H1 (cell line): ENCODE data around the gene PBX3. TPM values are rescaled to one million over a fixed set of nuclear protein-coding genes. Genes with fewer than 3 reads are reported as not detected.

Source experiments
- CTCF ChIA-PET: fragments of 300-600 bp; sonication (Branson Sonifier 250); formaldehyde crosslinking; loops from one replicate; lab custom pipeline; 2021; ENCODE audit not compliant: partially characterized antibody; lab: Charles Lee
- POLR2A ChIA-PET: fragments of 300-600 bp; sonication (Branson Sonifier 250); formaldehyde crosslinking; loops from one replicate; lab custom pipeline; 2021; ENCODE audit warnings: inconsistent platforms; ENCODE audit not compliant: partially characterized antibody; lab: Charles Lee
- DNase-seq, 2 experiments: peaks; one replicate each; pipeline versions ENCODE4 v3.0.0 to v3.0.0-alpha.2; 2010 to 2022; ENCODE audit warnings: low spot score in 2 of 2, low read depth in 1 of 2, mixed read lengths in 1 of 2
- FAIRE-seq: peaks from 2 replicates; lab custom pipeline; 2011; peaks lifted over from hg19 to GRCh38; lab: Jason Lieb, UNC
- H2AFZ ChIP-seq: 2 replicates; pipeline ENCODE4 v1.8.1; 2012; ENCODE audit warnings: low read length, inconsistent platforms
- H2AK5ac ChIP-seq: 2 replicates; pipeline ENCODE4 v1.6.1; 2013; ENCODE audit warnings: low read depth, low read length
- H2BK120ac ChIP-seq: replicated peaks from 2 replicates; pipeline ENCODE3; 2013; ENCODE audit warnings: low read depth, low read length, inconsistent platforms
- H2BK12ac ChIP-seq: 2 replicates; pipeline ENCODE4 v1.6.1; 2013; ENCODE audit warnings: low read depth, low read length
- H2BK15ac ChIP-seq: 2 replicates; pipeline ENCODE4 v1.6.1; 2013; ENCODE audit warnings: low read length
- H2BK20ac ChIP-seq: 2 replicates; pipeline ENCODE4 v1.6.1; 2013; ENCODE audit warnings: low read length
- H2BK5ac ChIP-seq: 2 replicates; pipeline ENCODE4 v1.6.1; 2013; ENCODE audit warnings: low read depth, low read length
- H3K14ac ChIP-seq: 2 replicates; pipeline ENCODE4 v1.6.1; 2013; ENCODE audit warnings: inconsistent platforms; ENCODE audit not compliant: insufficient read length
- H3K18ac ChIP-seq: 2 replicates; pipeline ENCODE4 v1.6.1; 2013; ENCODE audit warnings: low read length; ENCODE audit errors: extremely low read depth
- H3K23ac ChIP-seq: 2 replicates; pipeline ENCODE4 v1.6.1; 2013; ENCODE audit warnings: inconsistent platforms; ENCODE audit not compliant: insufficient read length
- H3K23me2 ChIP-seq: 2 replicates; pipeline ENCODE4 v1.6.1; 2013; ENCODE audit warnings: low read depth, low read length
- H3K27ac ChIP-seq: 2 replicates; pipeline ENCODE4 v1.6.1; 2011; ENCODE audit warnings: low read depth, low read length, inconsistent platforms
- H3K27me3 ChIP-seq, 4 experiments: replicated peaks in 1 of 4; 1 replicate in 1 of 4; 2 replicates in 3 of 4; pipeline versions ENCODE4 v1.6.1 to v1.8.1; 2011 to 2013; ENCODE audit warnings: low read length in 3 of 4, mild to moderate bottlenecking in 3 of 4, inconsistent platforms in 2 of 4, mixed read lengths in 2 of 4, moderate library complexity in 1 of 4; ENCODE audit not compliant: control insufficient read depth in 3 of 4, insufficient read depth in 3 of 4; ENCODE audit errors: extremely low read depth in 1 of 4
- H3K36me3 ChIP-seq, 4 experiments: 2 replicates each; pipeline versions ENCODE4 v1.6.1 to v1.8.1; 2011 to 2013; ENCODE audit warnings: mild to moderate bottlenecking in 4 of 4, low read length in 3 of 4, moderate library complexity in 2 of 4, control low read depth in 1 of 4, inconsistent platforms in 1 of 4; ENCODE audit not compliant: insufficient read depth in 4 of 4, control insufficient read depth in 2 of 4
- H3K4ac ChIP-seq: replicated peaks from 2 replicates; pipeline ENCODE3; 2013; ENCODE audit warnings: low read length, low read depth, mixed read lengths, inconsistent platforms; ENCODE audit not compliant: insufficient read length
- H3K4me1 ChIP-seq, 4 experiments: replicated peaks in 1 of 4; 1 replicate in 1 of 4; 2 replicates in 3 of 4; pipeline versions ENCODE4 v1.6.1 to v1.8.1; 2011 to 2013; ENCODE audit warnings: low read length in 3 of 4, inconsistent platforms in 2 of 4, mixed read lengths in 1 of 4; ENCODE audit not compliant: insufficient read depth in 4 of 4, control insufficient read depth in 3 of 4
- H3K4me2 ChIP-seq, 2 experiments: 2 replicates each; pipeline versions ENCODE4 v1.6.1 to v1.8.1; 2011 to 2013; ENCODE audit warnings: low read depth in 2 of 2, low read length in 2 of 2, control low read depth in 1 of 2, inconsistent platforms in 1 of 2, mild to moderate bottlenecking in 1 of 2; ENCODE audit not compliant: insufficient read depth in 1 of 2
- H3K4me3 ChIP-seq, 4 experiments: fragments of 200-600, 300-600 bp in 1 of 4; sonication (generic), shearing (Covaris generic), sonication (Bioruptor Twin) in 1 of 4; 2 replicates each; pipeline versions ENCODE4 v1.5.1 to v1.8.1; 2011 to 2016; ENCODE audit warnings: low read length in 4 of 4, low read depth in 3 of 4, control low read depth in 2 of 4, inconsistent platforms in 2 of 4, mild to moderate bottlenecking in 2 of 4, mixed read lengths in 1 of 4, moderate library complexity in 1 of 4; ENCODE audit not compliant: insufficient read depth in 2 of 4; ENCODE audit errors: extremely low read depth in 1 of 4
- H3K56ac ChIP-seq: replicated peaks from 2 replicates; pipeline ENCODE3; 2013; ENCODE audit warnings: low read depth, mild to moderate bottlenecking, mixed read lengths, low read length, inconsistent platforms; ENCODE audit not compliant: insufficient read length
- H3K79me1 ChIP-seq: 2 replicates; pipeline ENCODE4 v1.6.1; 2013; ENCODE audit warnings: low read depth, low read length, control low read depth
- H3K79me2 ChIP-seq, 2 experiments: 2 replicates each; pipeline versions ENCODE4 v1.6.1 to v1.8.1; 2012 to 2013; ENCODE audit warnings: low read length in 2 of 2, mild to moderate bottlenecking in 2 of 2, inconsistent platforms in 1 of 2; ENCODE audit not compliant: insufficient read depth in 2 of 2, control insufficient read depth in 1 of 2
- H3K9ac ChIP-seq, 4 experiments: replicated peaks in 1 of 4; 1 replicate in 1 of 4; 2 replicates in 3 of 4; pipeline versions ENCODE4 v1.6.1 to v1.8.1; 2011 to 2013; ENCODE audit warnings: low read depth in 3 of 4, low read length in 3 of 4, control low read depth in 2 of 4, mild to moderate bottlenecking in 2 of 4, moderate library complexity in 2 of 4, inconsistent platforms in 1 of 4; ENCODE audit errors: extremely low read depth in 1 of 4
- H3K9me3 ChIP-seq, 2 experiments: 2 replicates each; pipeline versions ENCODE4 v1.6.1 to v1.8.1; 2012 to 2013; ENCODE audit warnings: mild to moderate bottlenecking in 2 of 2, moderate library complexity in 2 of 2, control low read depth in 1 of 2, inconsistent platforms in 1 of 2, low read depth in 1 of 2, low read length in 1 of 2, mixed read lengths in 1 of 2; ENCODE audit not compliant: insufficient read depth in 2 of 2
- H4K20me1 ChIP-seq, 2 experiments: replicated peaks in 1 of 2; 2 replicates each; pipeline versions ENCODE3 to v1.8.1; 2011 to 2013; ENCODE audit warnings: inconsistent platforms in 2 of 2, low read length in 2 of 2, mild to moderate bottlenecking in 1 of 2; ENCODE audit not compliant: insufficient read depth in 2 of 2, control insufficient read depth in 1 of 2
- H4K5ac ChIP-seq: 2 replicates; pipeline ENCODE4 v1.6.1; 2013; ENCODE audit warnings: low read length, low read depth, mixed read lengths, inconsistent platforms; ENCODE audit not compliant: insufficient read length
- H4K8ac ChIP-seq: 2 replicates; pipeline ENCODE4 v1.8.0; 2013; ENCODE audit warnings: mild to moderate bottlenecking, moderate library complexity, low read length, inconsistent platforms; ENCODE audit not compliant: insufficient read depth; ENCODE audit errors: extremely low read depth
- H4K91ac ChIP-seq: replicated peaks from 2 replicates; pipeline ENCODE3; 2013; ENCODE audit warnings: low read length, mixed read lengths, inconsistent platforms; ENCODE audit not compliant: insufficient read length
- CBX8 ChIP-seq: fragments of 300-800, 300-1000 bp; sonication (generic); IDR thresholded peaks from 2 replicates; pipeline ENCODE4 v1.7.1; 2016; ENCODE audit warnings: low read depth, low read length, borderline replicate concordance
- CTBP2 ChIP-seq: IDR thresholded peaks from 2 replicates; pipeline ENCODE4 v1.7.0; 2011; ENCODE audit warnings: borderline replicate concordance, mild to moderate bottlenecking, moderate library complexity, mixed read lengths, low read length; ENCODE audit not compliant: insufficient read depth, insufficient read length
- JUND ChIP-seq: IDR thresholded peaks from 2 replicates; pipeline ENCODE4 v1.6.1; 2011; ENCODE audit warnings: mild to moderate bottlenecking, improper control_type of control experiment, low read length
- KDM4A ChIP-seq: IDR thresholded peaks from one replicate; pipeline ENCODE4 v1.7.1; 2012; ENCODE audit warnings: low read depth, mild to moderate bottlenecking, moderate library complexity, low read length, inconsistent platforms; ENCODE audit not compliant: severe bottlenecking
- NANOG ChIP-seq: IDR thresholded peaks from 2 replicates; pipeline ENCODE4 v1.6.1; 2011; ENCODE audit warnings: low read length, low read depth, mild to moderate bottlenecking, inconsistent platforms; ENCODE audit not compliant: insufficient read depth, poor library complexity, severe bottlenecking
- RNF2 ChIP-seq: fragments of 200-900, 300-1000 bp; sonication (generic); IDR thresholded peaks from 2 replicates; pipeline ENCODE4 v1.7.1; 2016; ENCODE audit warnings: borderline replicate concordance, low read depth, mild to moderate bottlenecking, antibody characterized with exemption, low read length; ENCODE audit not compliant: poor library complexity, severe bottlenecking; ENCODE audit errors: missing control alignments
- SIN3A ChIP-seq, 2 experiments: IDR thresholded peaks in 1 of 2; conservative IDR thresholded peaks in 1 of 2; 2 replicates each; pipeline ENCODE4 v1.6.1; 2011 to 2012; ENCODE audit warnings: low read length in 2 of 2, improper control_type of control experiment in 1 of 2, low read depth in 1 of 2, mild to moderate bottlenecking in 1 of 2
- SIRT6 ChIP-seq: IDR thresholded peaks from one replicate; pipeline ENCODE4 v1.7.1; 2012; ENCODE audit warnings: low read length, inconsistent platforms
- SP4 ChIP-seq: IDR thresholded peaks from 2 replicates; pipeline ENCODE4 v1.6.1; 2012; ENCODE audit warnings: low read length, inconsistent platforms
- TAF1 ChIP-seq: IDR thresholded peaks from 2 replicates; pipeline ENCODE4 v1.6.1; 2011; ENCODE audit warnings: mild to moderate bottlenecking, low read depth, low read length
- ZNF274 ChIP-seq: IDR thresholded peaks from 2 replicates; pipeline ENCODE4 v1.7.0; 2012; ENCODE audit warnings: low read length, borderline replicate concordance; ENCODE audit errors: extremely low read depth
- WGBS, 2 experiments: shearing (Covaris generic) in 1 of 2; methylation state at CpG; one replicate each; pipeline versions ENCODE4 v1.1.6 to v1.1.7; 2013 to 2015; ENCODE audit warnings: low lambda C conversion rate in 2 of 2, mixed read lengths in 2 of 2, inconsistent platforms in 1 of 2, low coverage in 1 of 2, missing lambda C conversion rate in 1 of 2; ENCODE audit not compliant: insufficient replicate concordance in 2 of 2, insufficient coverage in 1 of 2, insufficient read length in 1 of 2; ENCODE audit errors: extremely low coverage in 1 of 2, missing lambda C conversion rate in 1 of 2; 5-methylcytosine and 5-hydroxymethylcytosine counted together
- polyA plus RNA-seq, 7 experiments: library from polyadenylated mRNA; depleted of rRNA in 3 of 7; stranded (reverse) in 5 of 7; unstranded in 2 of 7; fragments of >200 nt in 5 of 7; fragments of 200-250 nt in 2 of 7; gene quantifications; 1 replicate in 5 of 7; 2 replicates in 1 of 7; 4 replicates in 1 of 7; pipeline versions ENCODE4 v1.2.1 to v1.2.3, GENCODE V29; 2011 to 2013; ENCODE audit warnings: missing spikeins in 2 of 7, mixed read lengths in 2 of 7
- total RNA-seq: library from RNA; stranded (reverse); fragmentation: NEBNext Ultra II Directional; extraction: Animal tissue kit (Norgen Biotek cat#: 25700); gene quantifications from 2 replicates; pipeline ENCODE4 v1.2.1, GENCODE V29; 2021
- TF ChIP-seq, protein P1 (sequence below): IDR thresholded peaks from 2 replicates; pipeline ENCODE4 v1.6.1; 2012; ENCODE audit warnings: low read length, inconsistent platforms

The PBX3 gene
- total and polyA plus RNA-seq, 2 of the 8 experiments (the other 6 are each of a cell fraction or from before 2014, with no cell fraction given) = 22.7 to 44.3 TPM

- no peaks in the 10 kb centered on the region for H3K27me3 ChIP-seq
- H3K23me2 ChIP-seq = no peaks in the 10 kb centered on the region
- DNase-seq (no peak), FAIRE-seq (no peak)
- no peak overlapping the region for H3K14ac ChIP-seq
- H3K4me1 ChIP-seq = peaks cover 0 to 12% (median 7%) of the 10 kb centered on the region in 4 experiments; a peak in 4 of 7 replicates
- no peak overlapping the region for H4K91ac ChIP-seq
- WGBS, 2 experiments = 87% methylated on average over 2 of the region's 2 CpGs; no CpG with 5 or more reads in 1 of the 2 experiments
- no peak overlapping the region for H3K4ac ChIP-seq
- ChIA-PET CTCF (no interaction called here), POLR2A (no interaction called here)
- H2BK12ac ChIP-seq = no peak overlapping the region
- no peak overlapping the region for H4K5ac ChIP-seq
- H2BK120ac ChIP-seq = no peak overlapping the region
- no peak overlapping the region for H2AK5ac ChIP-seq
- H3K79me2 ChIP-seq = peaks cover 0 to 85% of the 10 kb centered on the region in 2 experiments; a peak in 3 of 4 replicates
- H4K20me1 ChIP-seq = peaks cover 3 to 4% of the 10 kb centered on the region in 2 experiments
- H3K23ac ChIP-seq = no peak overlapping the region
- H3K36me3 ChIP-seq = no peaks in the 10 kb centered on the region; a peak in 1 of 8 replicates
- H3K27ac ChIP-seq = no peak overlapping the region
- no peaks in the 10 kb centered on the region; the same call in 1 of the 2 replicates for H3K79me1 ChIP-seq
- no peak overlapping the region for H3K4me3 ChIP-seq
- no peak overlapping the region for H3K18ac ChIP-seq
- no peak overlapping the region for H2BK15ac ChIP-seq
- no peak overlapping the region for H3K56ac ChIP-seq
- no peak overlapping the region for H2BK20ac ChIP-seq
- H4K8ac ChIP-seq = no peak overlapping the region
- no peak overlapping the region for H2BK5ac ChIP-seq
- H2AFZ ChIP-seq = no peak overlapping the region
- H3K9me3 ChIP-seq = no peaks in the 10 kb centered on the region
- H3K4me2 ChIP-seq = no peak overlapping the region
- no peak overlapping the region for H3K9ac ChIP-seq
- no peak for TF ChIP-seq CBX8
- TF ChIP-seq SIN3A (conservative IDR thresholded peaks at IDR 0.05 in 1 of 2, IDR thresholded peaks at IDR 0.05 in 1 of 2; ENCODE audit: low read depth in 1 of 2, low read length in 2 of 2) = no peak
- TF ChIP-seq ZNF274 = no peak
- TF ChIP-seq CTBP2 = no peak
- no peak for TF ChIP-seq NANOG
- TF ChIP-seq TAF1 = no peak
- no peak for TF ChIP-seq SIRT6
- TF ChIP-seq SP4 = no peak
- no peak for TF ChIP-seq JUND
- no peak for TF ChIP-seq KDM4A
- TF ChIP-seq, protein P1, sequence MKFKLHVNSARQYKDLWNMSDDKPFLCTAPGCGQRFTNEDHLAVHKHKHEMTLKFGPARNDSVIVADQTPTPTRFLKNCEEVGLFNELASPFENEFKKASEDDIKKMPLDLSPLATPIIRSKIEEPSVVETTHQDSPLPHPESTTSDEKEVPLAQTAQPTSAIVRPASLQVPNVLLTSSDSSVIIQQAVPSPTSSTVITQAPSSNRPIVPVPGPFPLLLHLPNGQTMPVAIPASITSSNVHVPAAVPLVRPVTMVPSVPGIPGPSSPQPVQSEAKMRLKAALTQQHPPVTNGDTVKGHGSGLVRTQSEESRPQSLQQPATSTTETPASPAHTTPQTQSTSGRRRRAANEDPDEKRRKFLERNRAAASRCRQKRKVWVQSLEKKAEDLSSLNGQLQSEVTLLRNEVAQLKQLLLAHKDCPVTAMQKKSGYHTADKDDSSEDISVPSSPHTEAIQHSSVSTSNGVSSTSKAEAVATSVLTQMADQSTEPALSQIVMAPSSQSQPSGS = no peak
- TF ChIP-seq RNF2 = no peak
These were observed 100.6 kb downstream of the PBX3 start for GRCh38 chr9:125847735-125848134.
